ENCODE measurements around the gene PRPF8.

The PRPF8 gene

DNA sequence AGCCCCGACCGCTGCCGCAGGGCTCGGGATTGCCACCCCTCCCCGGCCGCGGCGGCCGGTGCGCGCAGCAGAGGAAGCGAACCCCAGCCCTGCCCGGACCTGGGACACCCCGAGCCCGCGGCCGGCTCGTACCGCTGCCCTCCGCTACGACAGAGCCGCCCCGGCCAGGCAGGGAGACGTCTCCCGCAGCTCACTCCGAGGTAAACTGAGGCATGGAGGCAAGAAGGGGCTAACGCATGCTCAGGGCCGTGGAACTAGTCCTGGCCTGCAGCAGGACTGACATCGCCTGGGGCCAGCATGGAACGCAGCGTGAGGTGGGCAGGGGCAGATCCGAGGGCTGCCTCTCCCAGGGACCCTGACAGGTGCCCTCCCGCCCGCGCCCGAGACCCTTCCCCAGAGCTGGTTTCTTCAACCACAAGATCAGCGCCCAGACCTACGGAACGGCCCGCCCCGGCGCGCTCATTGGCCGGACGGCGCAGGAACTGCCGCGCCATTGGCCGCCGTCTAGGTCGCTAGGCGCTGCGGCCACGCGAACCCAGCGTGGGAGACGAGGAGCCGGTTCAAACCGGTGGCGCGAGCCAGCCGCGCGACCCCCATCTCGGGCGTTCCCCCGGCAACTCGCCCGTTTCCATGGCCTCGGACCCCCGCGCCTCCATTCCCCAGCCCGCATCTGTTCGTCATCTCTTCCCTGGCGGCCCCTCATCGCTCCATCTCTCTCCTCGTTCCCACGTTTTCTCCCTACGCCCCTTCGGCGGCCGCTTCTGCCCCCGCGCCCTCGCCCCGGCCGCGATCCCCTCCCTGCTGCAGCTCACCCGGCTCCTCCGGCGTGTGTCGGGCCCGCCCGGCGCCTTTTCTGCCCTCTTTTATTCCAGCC is 56.4 kb downstream of the PRPF8 start, which contains the start of gene SLC43A2:
TSS of gene SLC43A2 (minus strand) at position 853 of the 874 bp plus-strand sequence. CDS start 960 bp downstream, outside the sequence.
- in situ Hi-C loops (cut with HindIII; ENCODE audit: low pct_ligation_motif_present, low sequenced_read_pairs): no loop called here
- DNase-seq: peak; percentile 56
- Histone ChIP-seq H3K27ac (peak within 1 kb of the TSS; percentile 72), H3K4me3 (ENCODE audit: low read depth, low read length) (peak within 1 kb of the TSS; percentile 73), H3K36me3 (replicated peaks) (no peaks in the 10 kb centered on the region), H3K27me3 (replicated peaks) (no peaks in the 10 kb centered on the region)
- TF ChIP-seq, protein P1, sequence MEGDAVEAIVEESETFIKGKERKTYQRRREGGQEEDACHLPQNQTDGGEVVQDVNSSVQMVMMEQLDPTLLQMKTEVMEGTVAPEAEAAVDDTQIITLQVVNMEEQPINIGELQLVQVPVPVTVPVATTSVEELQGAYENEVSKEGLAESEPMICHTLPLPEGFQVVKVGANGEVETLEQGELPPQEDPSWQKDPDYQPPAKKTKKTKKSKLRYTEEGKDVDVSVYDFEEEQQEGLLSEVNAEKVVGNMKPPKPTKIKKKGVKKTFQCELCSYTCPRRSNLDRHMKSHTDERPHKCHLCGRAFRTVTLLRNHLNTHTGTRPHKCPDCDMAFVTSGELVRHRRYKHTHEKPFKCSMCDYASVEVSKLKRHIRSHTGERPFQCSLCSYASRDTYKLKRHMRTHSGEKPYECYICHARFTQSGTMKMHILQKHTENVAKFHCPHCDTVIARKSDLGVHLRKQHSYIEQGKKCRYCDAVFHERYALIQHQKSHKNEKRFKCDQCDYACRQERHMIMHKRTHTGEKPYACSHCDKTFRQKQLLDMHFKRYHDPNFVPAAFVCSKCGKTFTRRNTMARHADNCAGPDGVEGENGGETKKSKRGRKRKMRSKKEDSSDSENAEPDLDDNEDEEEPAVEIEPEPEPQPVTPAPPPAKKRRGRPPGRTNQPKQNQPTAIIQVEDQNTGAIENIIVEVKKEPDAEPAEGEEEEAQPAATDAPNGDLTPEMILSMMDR (IDR thresholded peaks at IDR 0.05; ENCODE audit: low read depth, low read length, missing control alignments): no peak

GRCh38 chr17:1627182-1627981 is 57.3 kb downstream of the PRPF8 start:
- Histone ChIP-seq H3K4me3 (ENCODE audit: low read depth, low read length) (peak overlapping the region; percentile 73), H3K27ac (no peak overlapping the region), H3K36me3 (replicated peaks) (no peaks in the 10 kb centered on the region), H3K27me3 (replicated peaks) (no peaks in the 10 kb centered on the region)
- TF ChIP-seq, protein P1 (IDR thresholded peaks at IDR 0.05; ENCODE audit: low read depth, low read length, missing control alignments): no peak
- DNase-seq: no peak
- in situ Hi-C loops (cut with HindIII; ENCODE audit: low pct_ligation_motif_present, low sequenced_read_pairs): no loop called here

- Histone ChIP-seq H3K27me3 (replicated peaks) (no peaks in the 10 kb centered on the region), H3K36me3 (replicated peaks) (no peaks in the 10 kb centered on the region), H3K27ac (no peak overlapping the region), H3K4me3 (ENCODE audit: low read depth, low read length) (no peak overlapping the region)
- TF ChIP-seq, protein P1 (IDR thresholded peaks at IDR 0.05; ENCODE audit: low read depth, low read length, missing control alignments): no peak
- in situ Hi-C loops (cut with HindIII; ENCODE audit: low pct_ligation_motif_present, low sequenced_read_pairs): no loop called here
- DNase-seq: no peak
These were observed 58.3 kb downstream of the PRPF8 start for GRCh38 chr17:1626333-1626732.

DNA sequence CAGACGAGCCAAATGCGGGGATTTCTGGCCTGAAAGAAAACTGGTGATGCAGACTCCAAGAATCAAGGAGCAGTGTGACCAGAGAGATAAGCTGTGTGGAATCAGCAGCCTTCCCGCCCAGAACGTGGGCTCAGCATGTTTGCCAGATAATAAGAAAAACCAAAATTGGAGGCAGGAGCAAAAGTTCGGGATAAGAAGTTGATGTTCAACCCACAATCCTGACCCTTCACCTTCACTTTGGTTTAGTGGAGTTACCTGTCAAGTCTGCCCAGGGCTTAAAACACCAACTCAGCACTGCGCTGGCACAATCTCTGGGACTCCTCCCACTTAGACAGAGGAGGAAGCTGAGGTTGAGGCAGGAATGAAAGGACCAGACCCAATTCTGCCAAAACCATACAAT is 59.1 kb downstream of the PRPF8 start:
- Histone ChIP-seq H3K4me3 (ENCODE audit: low read depth, low read length) (no peak overlapping the region), H3K27ac (no peak overlapping the region), H3K27me3 (replicated peaks) (no peaks in the 10 kb centered on the region), H3K36me3 (replicated peaks) (no peaks in the 10 kb centered on the region)
- no peak for DNase-seq
- TF ChIP-seq, protein P1 (IDR thresholded peaks at IDR 0.05; ENCODE audit: low read depth, low read length, missing control alignments): no peak
- in situ Hi-C loops (cut with HindIII; ENCODE audit: low pct_ligation_motif_present, low sequenced_read_pairs): no loop called here

GRCh38 chr17:1625053-1625452 is 59.6 kb downstream of the PRPF8 start:
- no peaks in the 10 kb centered on the region for H3K27me3 ChIP-seq (replicated peaks)
- TF ChIP-seq, protein P1 (IDR thresholded peaks at IDR 0.05; ENCODE audit: low read depth, low read length, missing control alignments): no peak
- in situ Hi-C loops (cut with HindIII; ENCODE audit: low pct_ligation_motif_present, low sequenced_read_pairs): no loop called here
- DNase-seq: no peak
- H3K4me3 ChIP-seq (ENCODE audit: low read depth, low read length): no peak overlapping the region
- H3K27ac ChIP-seq: no peak overlapping the region
- no peaks in the 10 kb centered on the region for H3K36me3 ChIP-seq (replicated peaks)
